Right atrium auricular region (tissue), 2 donors: ENCODE data around the gene RAPGEF2. TPM values are rescaled to one million over a fixed set of nuclear protein-coding genes. Genes with fewer than 3 reads are reported as not detected.

Experiments used
- DNase-seq: peaks from one replicate; pipeline ENCODE4 v3.0.0-alpha.2; 2019; ENCODE audit warnings: low spot score
- H3K27ac ChIP-seq, 2 donors: fragments of 200-600 bp; sonication (generic); 1 replicate in 1 of 2; 2 replicates in 1 of 2; pipeline ENCODE4 v1.5.1; 2016 to 2019
- H3K27me3 ChIP-seq, 2 donors: fragments of 200-600 bp; sonication (generic); one replicate each; pipeline versions ENCODE4 v1.5.1 to v1.6.0; 2017 to 2019
- H3K36me3 ChIP-seq: fragments of 200-600 bp; sonication (generic); one replicate; pipeline ENCODE4 v1.5.1; 2016
- H3K4me1 ChIP-seq, 2 donors: fragments of 200-600 bp; sonication (generic); one replicate each; pipeline versions ENCODE4 v1.5.1 to v1.6.0; 2017 to 2019
- H3K4me3 ChIP-seq, 2 donors: fragments of 200-600 bp; sonication (generic); 1 replicate in 1 of 2; 2 replicates in 1 of 2; pipeline ENCODE4 v1.5.1; 2017 to 2019; ENCODE audit warnings: mild to moderate bottlenecking in 1 of 2, moderate library complexity in 1 of 2
- H3K9me3 ChIP-seq, 2 donors: fragments of 200-600 bp; sonication (generic); one replicate each; pipeline ENCODE4 v1.5.1; 2019
- total RNA-seq, 2 donors: library from RNA; depleted of rRNA; stranded (reverse); fragments of >200 nt; gene quantifications; one replicate each; pipeline ENCODE4 v1.1.0, GENCODE V29; 2016
- TF ChIP-seq, protein P1 (sequence below), 2 donors: fragments of 200-600 bp; sonication (generic); IDR thresholded peaks; one replicate each; pipeline ENCODE4 v1.5.1; 2019; ENCODE audit warnings: antibody characterized with exemption in 2 of 2

RAPGEF2 gene
- total RNA-seq, 2 donors from 2014 or later: 49.8 to 51.5 TPM

DNA sequence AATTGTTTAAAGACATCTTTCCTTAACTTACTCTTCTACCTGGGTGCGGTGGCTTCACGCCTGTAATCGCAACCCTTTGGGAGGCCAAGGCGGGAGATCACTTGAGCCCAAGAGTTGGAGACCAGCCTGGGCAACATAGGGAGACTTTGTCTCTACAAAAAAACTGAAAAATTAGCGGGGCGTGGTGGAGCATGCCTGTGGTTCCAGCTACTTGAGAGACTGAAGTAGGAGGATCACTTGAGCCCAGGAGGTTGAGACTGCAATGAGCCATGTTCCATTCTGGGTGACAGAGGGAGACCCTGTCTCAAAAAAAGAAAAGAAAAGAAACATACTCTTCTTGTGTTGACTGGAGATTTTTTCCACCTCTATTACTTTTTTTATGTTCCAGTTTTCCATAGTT is 181.9 kb downstream of the RAPGEF2 start:
- Histone ChIP-seq H3K27me3 (no peaks in the 10 kb centered on the region), H3K27ac (no peak overlapping the region), H3K36me3 (no peaks in the 10 kb centered on the region), H3K4me1 (peaks cover 0 to 33% of the 10 kb centered on the region in 2 donors), H3K4me3 (no peak overlapping the region), H3K9me3 (no peaks in the 10 kb centered on the region)
- no peak for DNase-seq
- TF ChIP-seq, protein P1, sequence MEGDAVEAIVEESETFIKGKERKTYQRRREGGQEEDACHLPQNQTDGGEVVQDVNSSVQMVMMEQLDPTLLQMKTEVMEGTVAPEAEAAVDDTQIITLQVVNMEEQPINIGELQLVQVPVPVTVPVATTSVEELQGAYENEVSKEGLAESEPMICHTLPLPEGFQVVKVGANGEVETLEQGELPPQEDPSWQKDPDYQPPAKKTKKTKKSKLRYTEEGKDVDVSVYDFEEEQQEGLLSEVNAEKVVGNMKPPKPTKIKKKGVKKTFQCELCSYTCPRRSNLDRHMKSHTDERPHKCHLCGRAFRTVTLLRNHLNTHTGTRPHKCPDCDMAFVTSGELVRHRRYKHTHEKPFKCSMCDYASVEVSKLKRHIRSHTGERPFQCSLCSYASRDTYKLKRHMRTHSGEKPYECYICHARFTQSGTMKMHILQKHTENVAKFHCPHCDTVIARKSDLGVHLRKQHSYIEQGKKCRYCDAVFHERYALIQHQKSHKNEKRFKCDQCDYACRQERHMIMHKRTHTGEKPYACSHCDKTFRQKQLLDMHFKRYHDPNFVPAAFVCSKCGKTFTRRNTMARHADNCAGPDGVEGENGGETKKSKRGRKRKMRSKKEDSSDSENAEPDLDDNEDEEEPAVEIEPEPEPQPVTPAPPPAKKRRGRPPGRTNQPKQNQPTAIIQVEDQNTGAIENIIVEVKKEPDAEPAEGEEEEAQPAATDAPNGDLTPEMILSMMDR (IDR thresholded peaks at IDR 0.05): no peak

DNA sequence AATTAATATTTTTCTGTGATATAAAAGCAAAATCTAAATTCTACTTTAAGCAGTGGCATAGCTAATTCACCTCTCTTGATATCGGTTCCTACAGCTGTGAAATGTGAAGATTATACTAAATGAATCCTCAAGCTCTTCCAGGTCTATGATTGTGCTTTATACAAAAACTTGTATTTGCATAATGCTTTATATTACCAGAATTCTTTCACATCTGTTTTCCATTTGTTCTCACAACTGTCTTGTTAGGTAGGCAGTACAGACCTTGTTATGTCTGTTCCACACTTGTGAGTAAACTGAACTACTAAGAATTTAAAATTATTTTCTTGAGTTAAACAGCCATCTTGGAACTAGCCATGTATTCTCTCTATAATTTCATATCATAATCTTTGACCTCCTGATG is 184.9 kb downstream of the RAPGEF2 start:
- no peak for DNase-seq
- TF ChIP-seq, protein P1 (IDR thresholded peaks at IDR 0.05): no peak
- Histone ChIP-seq H3K27me3 (no peaks in the 10 kb centered on the region), H3K27ac (no peak overlapping the region), H3K36me3 (no peaks in the 10 kb centered on the region), H3K9me3 (no peaks in the 10 kb centered on the region), H3K4me1 (peaks cover 0 to 34% of the 10 kb centered on the region in 2 donors), H3K4me3 (no peak overlapping the region)

DNA sequence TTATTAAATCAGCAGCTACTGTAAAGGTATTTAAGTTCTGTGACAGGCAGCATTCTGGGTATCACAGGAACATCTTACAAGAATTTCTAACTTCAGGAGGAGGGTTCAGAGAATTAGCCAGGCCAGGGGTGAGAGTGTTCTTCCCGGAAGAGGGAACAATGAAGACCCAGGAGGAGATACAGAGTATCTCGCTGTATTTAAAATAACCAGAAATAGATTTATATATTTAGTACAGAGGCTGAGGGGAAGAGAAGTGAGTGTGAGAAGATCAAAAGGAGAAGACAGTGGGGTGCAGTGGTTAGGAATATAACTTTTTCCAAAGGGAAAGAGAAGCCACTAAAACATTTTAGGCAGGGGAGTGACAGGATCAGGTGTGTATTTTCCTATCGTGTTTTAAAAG is 186.8 kb downstream of the RAPGEF2 start:
- Histone ChIP-seq H3K36me3 (no peaks in the 10 kb centered on the region), H3K4me1 (peaks cover 0 to 34% of the 10 kb centered on the region in 2 donors), H3K9me3 (no peaks in the 10 kb centered on the region), H3K27me3 (no peaks in the 10 kb centered on the region), H3K4me3 (no peak overlapping the region), H3K27ac (no peak overlapping the region)
- TF ChIP-seq, protein P1 (IDR thresholded peaks at IDR 0.05): no peak
- no peak for DNase-seq

DNA sequence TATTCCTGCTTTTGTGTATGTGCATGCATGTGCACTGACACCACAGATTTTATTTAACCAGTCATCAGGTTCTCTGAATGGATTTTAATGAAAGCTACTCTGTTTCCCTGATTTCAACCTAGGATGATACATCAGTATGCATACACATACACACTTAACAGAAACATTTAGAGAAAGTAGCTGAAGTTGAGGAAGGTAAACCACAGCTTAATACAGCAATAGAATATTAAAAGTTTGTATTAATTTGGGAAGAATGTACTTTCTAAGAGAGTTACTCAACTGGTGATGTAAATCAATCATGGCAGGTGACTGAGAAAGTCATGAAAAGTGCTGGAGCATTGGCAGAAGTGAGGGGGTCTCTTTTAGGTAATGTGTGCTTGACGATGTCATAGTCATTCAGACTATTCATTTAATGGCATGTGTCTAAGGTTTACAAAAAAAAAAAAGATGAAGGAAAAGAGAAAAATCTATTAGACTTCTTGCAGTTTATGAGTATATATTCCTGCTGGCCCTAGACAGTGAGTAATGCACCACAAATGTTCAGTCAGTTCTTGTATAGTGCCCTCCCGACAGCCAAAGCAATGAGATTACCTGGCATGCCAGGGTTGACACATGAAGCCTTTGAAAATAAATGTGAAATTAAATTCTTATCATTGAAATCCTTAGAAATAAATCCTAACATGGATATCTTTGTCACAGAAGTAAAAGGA is 187.6 kb downstream of the RAPGEF2 start:
- no peak overlapping the region for H3K27ac ChIP-seq
- TF ChIP-seq, protein P1 (IDR thresholded peaks at IDR 0.05): no peak
- no peaks in the 10 kb centered on the region for H3K9me3 ChIP-seq
- no peak overlapping the region for H3K4me3 ChIP-seq
- no peaks in the 10 kb centered on the region for H3K27me3 ChIP-seq
- no peaks in the 10 kb centered on the region for H3K36me3 ChIP-seq
- DNase-seq: no peak
- H3K4me1 ChIP-seq: peaks cover 0 to 40% of the 10 kb centered on the region in 2 donors

DNA sequence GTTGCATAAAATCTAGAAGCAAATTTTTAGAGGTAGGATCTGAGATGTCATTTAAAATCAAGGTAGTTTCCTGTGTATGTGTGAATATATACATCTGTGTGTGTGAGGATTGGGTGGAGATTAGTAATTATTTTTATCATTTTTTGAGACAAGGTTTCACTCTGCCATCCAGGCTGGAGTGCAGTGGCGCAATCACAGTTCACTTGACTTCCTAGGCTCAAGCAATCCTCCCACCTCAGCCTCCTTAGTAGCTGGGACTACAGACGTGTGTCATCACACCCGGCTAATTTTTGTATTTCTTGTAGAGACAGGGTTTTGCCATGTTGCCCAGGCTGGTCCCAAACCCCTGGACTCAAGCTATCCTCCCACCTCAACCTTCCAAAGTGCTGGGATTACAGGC is 188.3 kb downstream of the RAPGEF2 start:
- peaks cover 0 to 44% of the 10 kb centered on the region in 2 donors for H3K4me1 ChIP-seq
- no peaks in the 10 kb centered on the region for H3K27me3 ChIP-seq
- H3K9me3 ChIP-seq: no peaks in the 10 kb centered on the region

More for the DNA sequence above, 188.3 kb downstream of the RAPGEF2 start:
- H3K36me3 ChIP-seq: no peaks in the 10 kb centered on the region
- no peak overlapping the region for H3K4me3 ChIP-seq
- H3K27ac ChIP-seq: no peak overlapping the region
- TF ChIP-seq, protein P1 (IDR thresholded peaks at IDR 0.05): no peak
- no peak for DNase-seq
